GM12878 (cell line): ENCODE measurements around the gene SMIM20. TPM values are rescaled to one million over a fixed set of nuclear protein-coding genes. Genes with fewer than 3 reads are reported as not detected.

Source experiments
- ATAC-seq: fragments of 200-7000 bp; cut with Tn5 transposase; 3 replicates; pipeline ENCODE4 v1.9.1; 2020; ENCODE audit warnings: mild to moderate bottlenecking, moderate library complexity
- BruUV-seq: library from RNA; stranded (reverse); fragments of 400-500 nt; replicated peaks from 2 replicates; lab custom pipeline; 2021; lab: Mats Ljungman, UMichigan
- CTCF ChIA-PET: fragments of 300-600 bp; sonication (Branson Sonifier 250); formaldehyde crosslinking; extraction: SDS; loops from one replicate; lab custom pipeline; 2021; ENCODE audit warnings: inconsistent platforms; lab: Yijun Ruan, JAX
- POLR2A ChIA-PET: fragments of 350-600 bp; formaldehyde crosslinking; extraction: SDS; loops from one replicate; lab custom pipeline; 2021; ENCODE audit warnings: inconsistent platforms; lab: Charles Lee
- RAD21 ChIA-PET: fragments of 300-600 bp; sonication (Branson Sonifier 250); formaldehyde crosslinking; loops from one replicate; lab custom pipeline; 2023; ENCODE audit warnings: antibody characterized with exemption; ENCODE audit not compliant: unreplicated experiment; lab: Charles Lee
- SMC1A ChIA-PET: fragments of 300-600 bp; sonication (Branson Sonifier 250); formaldehyde crosslinking; loops from one replicate; lab custom pipeline; 2023; ENCODE audit not compliant: unreplicated experiment, uncharacterized antibody; lab: Charles Lee
- DNase-seq: peaks from one replicate; pipeline ENCODE4 v3.0.0-alpha.2; 2011; ENCODE audit warnings: low read depth, low spot score
- FAIRE-seq: peaks from 3 replicates; lab custom pipeline; 2011; peaks lifted over from hg19 to GRCh38; lab: Jason Lieb, UNC
- H2AFZ ChIP-seq: 2 replicates; pipeline ENCODE4 v1.6.0; 2011; ENCODE audit warnings: low read depth, low read length, control low read depth; ENCODE audit not compliant: control insufficient read depth
- H3K27ac ChIP-seq: 2 replicates; pipeline ENCODE4 v1.5.1; 2011; ENCODE audit warnings: control low read depth; ENCODE audit not compliant: control insufficient read depth, insufficient read depth
- H3K27me3 ChIP-seq, 2 experiments: replicated peaks in 1 of 2; 2 replicates each; pipeline versions ENCODE4 v1.6.0 to v1.6.1; 2011; ENCODE audit warnings: low read length in 1 of 2; ENCODE audit not compliant: control insufficient read depth in 2 of 2, insufficient read depth in 2 of 2
- H3K36me3 ChIP-seq, 2 experiments: 2 replicates each; pipeline ENCODE4 v1.5.1; 2011; ENCODE audit warnings: low read length in 1 of 2; ENCODE audit not compliant: control insufficient read depth in 2 of 2, insufficient read depth in 2 of 2
- H3K4me1 ChIP-seq: 2 replicates; pipeline ENCODE4 v1.6.1; 2011; ENCODE audit warnings: mild to moderate bottlenecking, low read length, moderate library complexity, mixed read lengths; ENCODE audit not compliant: control insufficient read depth, insufficient read depth
- H3K4me2 ChIP-seq: 2 replicates; pipeline ENCODE4 v1.6.0; 2011; ENCODE audit warnings: control low read depth; ENCODE audit not compliant: control insufficient read depth, insufficient read depth
- H3K4me3 ChIP-seq: fragments of 200-600 bp; sonication (generic); 2 replicates; pipeline ENCODE4 v1.5.1; 2016
- H3K79me2 ChIP-seq: 2 replicates; pipeline ENCODE4 v1.6.0; 2011; ENCODE audit warnings: low read length; ENCODE audit not compliant: control insufficient read depth, insufficient read depth
- H3K9ac ChIP-seq: 2 replicates; pipeline ENCODE4 v1.8.0; 2011; ENCODE audit warnings: low read length, control low read depth, mixed read lengths; ENCODE audit not compliant: control insufficient read depth, insufficient read depth
- H3K9me3 ChIP-seq: replicated peaks from 3 replicates; pipeline ENCODE4 v1.5.1; 2011; ENCODE audit warnings: mild to moderate bottlenecking, low read length; ENCODE audit not compliant: control insufficient read depth, insufficient read depth
- H4K20me1 ChIP-seq: 2 replicates; pipeline ENCODE4 v1.6.0; 2011; ENCODE audit not compliant: control insufficient read depth, insufficient read depth
- ASH2L ChIP-seq: fragments of 300-600, 200-600 bp; sonication (generic); IDR thresholded peaks from 2 replicates; pipeline ENCODE4 v1.6.1; 2017; ENCODE audit warnings: low read depth, mild to moderate bottlenecking, borderline replicate concordance
- BHLHE40 ChIP-seq, 2 experiments: fragments of 450-650 bp in 1 of 2; IDR thresholded peaks; 2 replicates each; pipeline ENCODE4 v1.6.1; 2011 to 2017; ENCODE audit warnings: low read depth in 2 of 2, borderline replicate concordance in 1 of 2, improper control_type of control experiment in 1 of 2, low read length in 1 of 2, mild to moderate bottlenecking in 1 of 2
- EP300 ChIP-seq, 2 experiments: fragments of 150-350 bp in 1 of 2; IDR thresholded peaks; 2 replicates each; pipeline ENCODE4 v1.6.1; 2011 to 2012; ENCODE audit warnings: low read depth in 2 of 2, low read length in 2 of 2, borderline replicate concordance in 1 of 2, improper control_type of control experiment in 1 of 2, inconsistent platforms in 1 of 2; ENCODE audit not compliant: control insufficient read depth in 1 of 2
- MTA2 ChIP-seq: fragments of 450-650 bp; IDR thresholded peaks from 2 replicates; pipeline ENCODE4 v1.6.1; 2016; ENCODE audit warnings: low read depth, mild to moderate bottlenecking, moderate library complexity
- NBN ChIP-seq: fragments of 450-650 bp; IDR thresholded peaks from 2 replicates; pipeline ENCODE4 v1.6.1; 2016
- NFIC ChIP-seq: IDR thresholded peaks from 2 replicates; pipeline ENCODE4 v1.6.1; 2012; ENCODE audit warnings: low read depth, mild to moderate bottlenecking, inconsistent platforms, low read length, moderate library complexity
- PAX5 ChIP-seq: IDR thresholded peaks from 2 replicates; pipeline ENCODE4 v1.6.1; 2011; ENCODE audit warnings: low read depth, low read length, borderline replicate concordance
- POLR2A ChIP-seq: IDR thresholded peaks from 2 replicates; pipeline ENCODE4 v1.6.1; 2011; ENCODE audit warnings: low read depth, mild to moderate bottlenecking, low read length
- PRDM15 ChIP-seq: fragments of 450-650 bp; formaldehyde crosslinking; IDR thresholded peaks from 2 replicates; pipeline ENCODE4 v1.4.0; 2020; ENCODE audit warnings: mild to moderate bottlenecking, moderate library complexity
- TAF1 ChIP-seq: IDR thresholded peaks from 2 replicates; pipeline ENCODE4 v1.6.1; 2011; ENCODE audit warnings: mild to moderate bottlenecking, low read depth, low read length, borderline replicate concordance
- TARDBP ChIP-seq: IDR thresholded peaks from 2 replicates; pipeline ENCODE4 v1.6.1; 2016; ENCODE audit warnings: borderline replicate concordance
- TCF12 ChIP-seq: IDR thresholded peaks from 2 replicates; pipeline ENCODE4 v1.6.1; 2011; ENCODE audit warnings: low read depth, mild to moderate bottlenecking, low read length
- ZSCAN29 ChIP-seq: fragments of 450-650 bp; IDR thresholded peaks from 2 replicates; pipeline ENCODE4 v1.6.1; 2017; ENCODE audit warnings: mild to moderate bottlenecking, moderate library complexity
- WGBS: methylation state at CpG from one replicate; pipeline ENCODE4 v1.1.6; 2016; ENCODE audit warnings: low lambda C conversion rate; ENCODE audit not compliant: insufficient replicate concordance, insufficient coverage; ENCODE audit errors: missing lambda C conversion rate; 5-methylcytosine and 5-hydroxymethylcytosine counted together
- in situ Hi-C: fragments of 300-500 bp; cut with MboI; formaldehyde crosslinking; loops from 9 replicates; pipeline ENCODE4 v1.14.3; 2018; ENCODE audit warnings: mixed read lengths
- intact Hi-C: fragments of 100-400 bp; cut with micrococcal nuclease; formaldehyde crosslinking; loops from one replicate; pipeline ENCODE4 v1.14.2; 2022; ENCODE audit not compliant: unreplicated experiment
- polyA plus RNA-seq, 11 experiments: library from polyadenylated mRNA; depleted of rRNA in 4 of 11; unstranded in 6 of 11; stranded (reverse) in 5 of 11; fragments of >200 nt; fragmentation: Nextera tagmentation in 4 of 11; fragmentation: Illumina TruSeq in 1 of 11; extraction: Ambion mirVana in 4 of 11; extraction: Trizol in 1 of 11; gene quantifications; 1 replicate in 1 of 11; 2 replicates in 10 of 11; pipeline versions ENCODE4 v1.2.1 to v1.2.3, GENCODE V29; 2011 to 2016; ENCODE audit warnings: inconsistent platforms in 2 of 11, missing spikeins in 2 of 11, low read depth in 1 of 11
- total RNA-seq, 4 experiments: library from RNA; depleted of rRNA in 3 of 4; stranded (reverse); fragments of >200 nt in 3 of 4; fragmentation: Illumina TruSeq in 1 of 4; extraction: Trizol in 1 of 4; gene quantifications; 2 replicates each; pipeline versions ENCODE4 v1.2.1 to v1.2.3, GENCODE V29; 2013 to 2021

The SMIM20 gene
- total and polyA plus RNA-seq, 10 of the 15 experiments (the other 5 are each of a cell fraction or from before 2014, with no cell fraction given), result 17.3 to 38.0 (median 28.8) TPM

- Histone ChIP-seq H4K20me1 (no peaks in the 10 kb centered on the region), H3K27ac (peak overlapping the region; percentile 53), H3K4me2 (peak overlapping the region; percentile 72), H3K36me3 (no peaks in the 10 kb centered on the region), H3K27me3 (no peaks in the 10 kb centered on the region), H3K4me3 (no peak overlapping the region), H3K79me2 (no peaks in the 10 kb centered on the region), H2AFZ (no peak overlapping the region; the same call in none of the 2 replicates), H3K4me1 (peaks cover 72% of the 10 kb centered on the region), H3K9ac (no peak overlapping the region; the same call in 1 of the 2 replicates), H3K9me3 (peaks cover 3% of the 10 kb centered on the region; the same call in 2 of the 3 replicates)
- BruUV-seq, result no TSS peak
- ATAC-seq, result no peak
- intact Hi-C loops (no loop called here), in situ Hi-C loops (no loop called here)
- CTCF ChIA-PET, result interaction anchor here (0.6 to 1.5 kb wide), 6 partner anchors 13 to 1319 kb away, joined by 3 to 6 read pairs (median 4); no protein-coding TSS in a partner anchor
- SMC1A ChIA-PET, result interaction anchor here (0.9 to 6.3 kb wide), 10 partner anchors 9 to 48 kb away, joined by 3 to 35 read pairs (median 4); no protein-coding TSS in a partner anchor
- POLR2A ChIA-PET, result interaction anchor here (0.6 to 1.4 kb wide), 4 partner anchors 19 to 34 kb away, joined by 3 to 6 read pairs (median 3); no protein-coding TSS in a partner anchor
- DNase-seq, result no peak
- TF ChIP-seq NBN (peak; percentile 40; the same call in 1 of the 2 replicates), MTA2 (peak; percentile 48; the same call in 1 of the 2 replicates), ZSCAN29 (no peak), ASH2L (no peak), PAX5 (0 out of 2 replicates have a peak, but pooled peaks have one; percentile 29), PRDM15 (CRISPR knock-in tag) (no peak), EP300 (IDR thresholded peaks at IDR 0.05; ENCODE audit: borderline replicate concordance in 1 of 2, control insufficient read depth in 1 of 2, low read depth in 2 of 2, low read length in 2 of 2) (peak; percentile 14 to 16; a peak in 1 of 4 replicates), POLR2A (no peak), TAF1 (no peak), NFIC (peak; percentile 35; the same call in 1 of the 2 replicates), TARDBP (no peak), BHLHE40 (IDR thresholded peaks at IDR 0.05; ENCODE audit: borderline replicate concordance in 1 of 2, low read depth in 2 of 2, low read length in 1 of 2) (peak in 1 of 2 experiments; percentile 49; a peak in 2 of 4 replicates), TCF12 (peak; percentile 49; the same call in 1 of the 2 replicates)
- peak; percentile 7 for FAIRE-seq
- 16% methylated on average over 9 of the region's 9 CpGs for WGBS
- RAD21 ChIA-PET, result interaction anchor here (1.3 to 3.1 kb wide), 3 partner anchors 13 to 37 kb away, joined by 4 to 10 read pairs (median 5); no protein-coding TSS in a partner anchor
These were observed 35.3 kb upstream of the SMIM20 start for GRCh38 chr4:25878676-25879075.
